K562 (cell line): ENCODE measurements around the gene TIFAB. TPM values are rescaled to one million over a fixed set of nuclear protein-coding genes. Genes with fewer than 3 reads are reported as not detected.

Experiments used
- CBX1 ChIP-seq: sonication (generic); IDR thresholded peaks from 2 replicates; pipeline ENCODE4 v1.6.1; 2016; ENCODE audit warnings: antibody characterized with exemption, low read depth, mild to moderate bottlenecking
- FOS ChIP-seq: IDR thresholded peaks from 3 replicates; pipeline ENCODE4 v1.6.1; 2011; ENCODE audit not compliant: insufficient read length; ENCODE audit errors: extremely low read depth
- FOXA3 ChIP-seq, 2 experiments: fragments of 450-650 bp in 1 of 2; sonication (generic) in 1 of 2; formaldehyde crosslinking; IDR thresholded peaks in 1 of 2; conservative IDR thresholded peaks in 1 of 2; 2 replicates each; pipeline versions ENCODE4 v1.4.0 to v1.8.0; 2020 to 2022; ENCODE audit warnings: mild to moderate bottlenecking in 2 of 2, missing genetic modification reagents in 1 of 2
- HEY1 ChIP-seq: fragments of 250-450 bp; sonication (Bioruptor Pico); IDR thresholded peaks from 2 replicates; pipeline ENCODE4 v1.5.0; 2020; ENCODE audit warnings: mild to moderate bottlenecking, moderate library complexity, borderline replicate concordance
- KDM5B ChIP-seq: fragments of 200-600 bp; sonication (generic); IDR thresholded peaks from 2 replicates; pipeline ENCODE4 v1.6.1; 2012; ENCODE audit warnings: low read depth, mild to moderate bottlenecking, moderate library complexity, low read length, control low read depth, inconsistent platforms; ENCODE audit not compliant: insufficient replicate concordance
- MAFF ChIP-seq: IDR thresholded peaks from 2 replicates; pipeline ENCODE4 v1.6.1; 2012; ENCODE audit warnings: low read length, improper control_type of control experiment
- NR2C2 ChIP-seq, 2 experiments: fragments of 200-800 bp in 1 of 2; sonication (Bioruptor generic) in 1 of 2; sonication (generic) in 1 of 2; formaldehyde crosslinking in 1 of 2; IDR thresholded peaks; 2 replicates each; pipeline versions ENCODE4 v1.6.1 to v1.8.0; 2016 to 2022; ENCODE audit warnings: mild to moderate bottlenecking in 1 of 2, missing compliant biosample characterization in 1 of 2, missing genetic modification characterization in 1 of 2, missing genetic modification reagents in 1 of 2
- NRF1 ChIP-seq, 2 experiments: fragments of 450-650 bp; IDR thresholded peaks in 1 of 2; conservative IDR thresholded peaks in 1 of 2; 2 replicates each; pipeline ENCODE4 v1.6.1; 2014; ENCODE audit warnings: mild to moderate bottlenecking in 2 of 2
- PML ChIP-seq: IDR thresholded peaks from 2 replicates; pipeline ENCODE4 v1.6.1; 2012; ENCODE audit warnings: low read length, inconsistent platforms
- RFX7 ChIP-seq: fragments of 250-450 bp; sonication (Bioruptor Pico); IDR thresholded peaks from 2 replicates; pipeline ENCODE4 v1.5.1; 2021; ENCODE audit warnings: mild to moderate bottlenecking
- YY1 ChIP-seq, 3 experiments: IDR thresholded peaks; 2 replicates each; pipeline ENCODE4 v1.6.1; 2011; ENCODE audit warnings: low read length in 2 of 3, mild to moderate bottlenecking in 2 of 3, moderate library complexity in 2 of 3, borderline replicate concordance in 1 of 3, control low read depth in 1 of 3, low read depth in 1 of 3; ENCODE audit not compliant: insufficient read depth in 3 of 3, insufficient replicate concordance in 2 of 3, control insufficient read depth in 1 of 3, insufficient read length in 1 of 3; ENCODE audit errors: extremely low read depth in 1 of 3
- ZNF589 ChIP-seq: fragments of 200-800 bp; sonication (Bioruptor generic); IDR thresholded peaks from 2 replicates; pipeline ENCODE4 v1.6.1; 2016; ENCODE audit warnings: low read depth, missing genetic modification characterization, missing compliant biosample characterization
- ZNF766 ChIP-seq: fragments of 200-800 bp; sonication (Bioruptor generic); conservative IDR thresholded peaks from 2 replicates; pipeline ENCODE4 v1.6.1; 2016; ENCODE audit warnings: missing genetic modification characterization, missing compliant biosample characterization
- polyA plus RNA-seq, 8 experiments: library from polyadenylated mRNA; depleted of rRNA in 4 of 8; stranded (reverse) in 5 of 8; unstranded in 3 of 8; fragments of >200 nt; fragmentation: Nextera tagmentation in 2 of 8; fragmentation: Illumina TruSeq in 1 of 8; extraction: Ambion mirVana in 2 of 8; extraction: Trizol in 1 of 8; gene quantifications; 2 replicates each; pipeline versions ENCODE4 v1.2.1 to v1.2.3, GENCODE V29; 2011 to 2014; ENCODE audit warnings: inconsistent platforms in 1 of 8, missing spikeins in 1 of 8
- total RNA-seq, 7 experiments: library from RNA; depleted of rRNA in 6 of 7; stranded (reverse); fragments of >200 nt in 6 of 7; fragmentation: Illumina TruSeq in 2 of 7; extraction: Trizol in 2 of 7; gene quantifications; 2 replicates each; pipeline versions ENCODE4 v1.2.1 to v1.2.3, GENCODE V29; 2011 to 2021; ENCODE audit warnings: low replicate concordance in 1 of 7
- TF ChIP-seq, protein P1 (sequence below): fragments of 250-450 bp; sonication (Bioruptor Pico); IDR thresholded peaks from 2 replicates; pipeline ENCODE4 v1.8.0; 2022; ENCODE audit warnings: inconsistent platforms
- TF ChIP-seq, protein P2 (sequence below): fragments of 200-800 bp; sonication (Bioruptor generic); IDR thresholded peaks from 2 replicates; pipeline ENCODE4 v1.6.1; 2017; ENCODE audit warnings: missing genetic modification characterization, missing compliant biosample characterization

The TIFAB gene
- total and polyA plus RNA-seq, 9 of the 15 experiments (the other 6 are each of a cell fraction or from before 2014, with no cell fraction given): not detected

DNA sequence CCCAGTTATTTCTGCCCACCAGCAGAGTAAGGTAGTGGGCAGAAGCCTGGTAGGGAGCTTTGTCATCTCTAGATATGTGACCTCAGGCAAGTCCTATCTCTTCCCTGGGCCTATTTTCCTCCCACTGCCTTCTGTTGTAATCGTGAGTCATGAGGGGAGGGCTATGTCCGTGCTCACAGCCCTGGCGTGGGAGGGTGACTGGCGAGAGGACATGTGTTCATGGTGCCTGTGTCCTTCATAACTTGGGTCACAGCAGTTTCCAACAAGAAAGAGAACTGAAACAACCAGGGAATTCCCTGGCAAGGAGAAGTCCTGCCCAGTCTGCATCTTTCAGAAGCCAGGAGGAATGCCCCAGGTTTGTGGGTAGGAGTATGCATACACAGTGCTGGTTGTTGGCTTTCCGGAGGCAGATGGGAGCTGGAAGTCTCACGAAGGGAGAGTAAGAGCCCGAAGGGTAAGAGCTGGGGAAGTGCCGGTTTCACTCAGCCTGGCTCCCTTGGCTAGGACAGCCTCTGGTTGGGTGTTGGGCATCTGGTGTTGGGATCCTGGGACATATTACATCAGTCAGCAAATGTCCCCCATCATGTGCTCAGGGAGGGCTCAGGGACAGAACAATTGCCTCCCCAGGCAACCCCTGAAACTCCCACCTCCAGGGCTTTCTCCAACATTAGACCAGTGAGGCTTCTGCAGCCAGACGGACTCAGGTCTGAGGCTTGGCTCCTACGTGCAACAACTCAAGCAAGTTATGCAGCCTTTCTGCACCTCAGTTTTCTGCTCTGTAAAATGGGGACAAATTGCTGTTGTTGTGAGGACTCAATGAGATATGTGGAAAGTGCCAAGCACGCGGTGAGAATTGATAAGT lies 4.3 kb upstream of the TIFAB start (continued):
- TF ChIP-seq, protein P1, sequence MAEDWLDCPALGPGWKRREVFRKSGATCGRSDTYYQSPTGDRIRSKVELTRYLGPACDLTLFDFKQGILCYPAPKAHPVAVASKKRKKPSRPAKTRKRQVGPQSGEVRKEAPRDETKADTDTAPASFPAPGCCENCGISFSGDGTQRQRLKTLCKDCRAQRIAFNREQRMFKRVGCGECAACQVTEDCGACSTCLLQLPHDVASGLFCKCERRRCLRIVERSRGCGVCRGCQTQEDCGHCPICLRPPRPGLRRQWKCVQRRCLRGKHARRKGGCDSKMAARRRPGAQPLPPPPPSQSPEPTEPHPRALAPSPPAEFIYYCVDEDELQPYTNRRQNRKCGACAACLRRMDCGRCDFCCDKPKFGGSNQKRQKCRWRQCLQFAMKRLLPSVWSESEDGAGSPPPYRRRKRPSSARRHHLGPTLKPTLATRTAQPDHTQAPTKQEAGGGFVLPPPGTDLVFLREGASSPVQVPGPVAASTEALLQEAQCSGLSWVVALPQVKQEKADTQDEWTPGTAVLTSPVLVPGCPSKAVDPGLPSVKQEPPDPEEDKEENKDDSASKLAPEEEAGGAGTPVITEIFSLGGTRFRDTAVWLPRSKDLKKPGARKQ (CRISPR knock-in tag): no peak
- peak; percentile 83 for TF ChIP-seq ZNF589 (CRISPR knock-in tag)
- TF ChIP-seq KDM5B: peak; percentile 29
- peak; percentile 48; the same call in 1 of the 2 replicates for TF ChIP-seq ZNF766 (CRISPR knock-in tag)
- TF ChIP-seq RFX7 (CRISPR knock-in tag): 0 out of 2 replicates have a peak, but pooled peaks have one; percentile 6
- peak in 1 of 2 experiments; percentile 51; a peak in 2 of 4 replicates for TF ChIP-seq NRF1 (conservative IDR thresholded peaks at IDR 0.05 in 1 of 2, IDR thresholded peaks at IDR 0.05 in 1 of 2)
- TF ChIP-seq NR2C2 (CRISPR knock-in tag; IDR thresholded peaks at IDR 0.05): no peak; the same call in 1 of the 2 replicates
- TF ChIP-seq NR2C2 (tag; IDR thresholded peaks at IDR 0.05): peak; percentile 60; the same call in 1 of the 2 replicates
- TF ChIP-seq, protein P2, sequence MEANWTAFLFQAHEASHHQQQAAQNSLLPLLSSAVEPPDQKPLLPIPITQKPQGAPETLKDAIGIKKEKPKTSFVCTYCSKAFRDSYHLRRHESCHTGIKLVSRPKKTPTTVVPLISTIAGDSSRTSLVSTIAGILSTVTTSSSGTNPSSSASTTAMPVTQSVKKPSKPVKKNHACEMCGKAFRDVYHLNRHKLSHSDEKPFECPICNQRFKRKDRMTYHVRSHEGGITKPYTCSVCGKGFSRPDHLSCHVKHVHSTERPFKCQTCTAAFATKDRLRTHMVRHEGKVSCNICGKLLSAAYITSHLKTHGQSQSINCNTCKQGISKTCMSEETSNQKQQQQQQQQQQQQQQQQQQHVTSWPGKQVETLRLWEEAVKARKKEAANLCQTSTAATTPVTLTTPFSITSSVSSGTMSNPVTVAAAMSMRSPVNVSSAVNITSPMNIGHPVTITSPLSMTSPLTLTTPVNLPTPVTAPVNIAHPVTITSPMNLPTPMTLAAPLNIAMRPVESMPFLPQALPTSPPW (CRISPR knock-in tag): peak; percentile 76
- TF ChIP-seq PML: peak; percentile 42; the same call in 1 of the 2 replicates
- TF ChIP-seq YY1 (IDR thresholded peaks at IDR 0.05; ENCODE audit: borderline replicate concordance in 1 of 3, control insufficient read depth in 1 of 3, extremely low read depth in 1 of 3, insufficient read depth in 3 of 3, insufficient read length in 1 of 3, insufficient replicate concordance in 2 of 3, low read depth in 1 of 3, low read length in 2 of 3): peak in 2 of 3 experiments; percentile 41 to 63
- peak; percentile 54 for TF ChIP-seq FOS
- TF ChIP-seq MAFF: peak; percentile 21; the same call in 1 of the 2 replicates
- TF ChIP-seq FOXA3 (CRISPR knock-in tag; conservative IDR thresholded peaks at IDR 0.05 in 1 of 2, IDR thresholded peaks at IDR 0.05 in 1 of 2): 0 out of 4 replicates have a peak, but pooled peaks of 1 of the 2 experiments have one; percentile 72
- TF ChIP-seq CBX1: peak; percentile 92
- TF ChIP-seq HEY1 (CRISPR knock-in tag): no peak
